HEK293 (cell line): ENCODE data around the gene ISG15.

Experiments
- CTCF ChIA-PET: fragments of 350-600 bp; formaldehyde crosslinking; extraction: SDS; loops from one replicate; lab custom pipeline; 2021; ENCODE audit warnings: antibody characterized with exemption; lab: Yijun Ruan, JAX
- POLR2A ChIA-PET: fragments of 300-600 bp; formaldehyde crosslinking; extraction: SDS; loops from one replicate; lab custom pipeline; 2020; ENCODE audit warnings: antibody characterized with exemption, inconsistent platforms; lab: Yijun Ruan, JAX
- H3K27ac ChIP-seq: fragments of 200-500 bp; sonication (Bioruptor generic); 2 replicates; pipeline ENCODE4 v1.5.1; 2014; ENCODE audit warnings: low read depth, low read length, control low read depth, inconsistent platforms; ENCODE audit errors: extremely low read depth
- H3K36me3 ChIP-seq, 2 experiments: fragments of 200-500 bp in 1 of 2; sonication (Bioruptor generic) in 1 of 2; 1 replicate in 1 of 2; 2 replicates in 1 of 2; pipeline ENCODE4 v1.5.1; 2014 to 2017; ENCODE audit warnings: inconsistent platforms in 2 of 2, low read length in 2 of 2; ENCODE audit not compliant: control insufficient read depth in 2 of 2, insufficient read depth in 1 of 2
- H3K4me1 ChIP-seq: fragments of 200-500 bp; sonication (Bioruptor generic); 2 replicates; pipeline ENCODE4 v1.5.1; 2014; ENCODE audit warnings: mild to moderate bottlenecking, low read length, inconsistent platforms; ENCODE audit not compliant: control insufficient read depth, insufficient read depth
- H3K4me3 ChIP-seq: 2 replicates; pipeline ENCODE4 v1.5.1; 2011; ENCODE audit warnings: low read depth, mild to moderate bottlenecking, control low read depth, low read length, moderate library complexity
- H3K9me3 ChIP-seq: fragments of 200-500 bp; sonication (Bioruptor generic); 2 replicates; pipeline ENCODE4 v1.5.1; 2014; ENCODE audit warnings: low read depth, low read length, inconsistent platforms; ENCODE audit not compliant: control insufficient read depth, insufficient read depth
- GLIS2 ChIP-seq: fragments of 450-650 bp; formaldehyde crosslinking; IDR thresholded peaks from 2 replicates; pipeline ENCODE4 v1.5.1; 2016; ENCODE audit warnings: missing biosample characterization, missing genetic modification characterization
- HOXD13 ChIP-seq: sonication (generic); formaldehyde crosslinking; IDR thresholded peaks from 2 replicates; pipeline ENCODE4 v1.8.0; 2022; ENCODE audit warnings: missing genetic modification reagents, borderline replicate concordance
- KLF8 ChIP-seq: fragments of 450-650 bp; formaldehyde crosslinking; IDR thresholded peaks from 2 replicates; pipeline ENCODE4 v1.5.1; 2016; ENCODE audit warnings: missing biosample characterization, missing genetic modification characterization
- SALL2 ChIP-seq: fragments of 450-650 bp; formaldehyde crosslinking; IDR thresholded peaks from 2 replicates; pipeline ENCODE4 v1.5.0; 2017; ENCODE audit warnings: missing biosample characterization, mild to moderate bottlenecking, missing genetic modification characterization, borderline replicate concordance
- ZFP3 ChIP-seq: fragments of 450-650 bp; formaldehyde crosslinking; IDR thresholded peaks from 2 replicates; pipeline ENCODE4 v1.5.1; 2016; ENCODE audit warnings: low read depth, missing biosample characterization, missing genetic modification characterization
- ZFP37 ChIP-seq: fragments of 450-650 bp; formaldehyde crosslinking; IDR thresholded peaks from 2 replicates; pipeline ENCODE4 v1.5.1; 2016; ENCODE audit warnings: missing biosample characterization, missing genetic modification characterization
- ZNF292 ChIP-seq: fragments of 450-650 bp; formaldehyde crosslinking; IDR thresholded peaks from 2 replicates; pipeline ENCODE4 v1.5.1; 2016; ENCODE audit warnings: low read depth, missing biosample characterization, missing genetic modification characterization, borderline replicate concordance
- ZNF341 ChIP-seq: fragments of 450-650 bp; formaldehyde crosslinking; IDR thresholded peaks from 2 replicates; pipeline ENCODE4; 2016; ENCODE audit warnings: low read depth, missing biosample characterization, missing genetic modification characterization
- ZNF423 ChIP-seq: fragments of 450-650 bp; formaldehyde crosslinking; IDR thresholded peaks from 2 replicates; pipeline ENCODE4 v1.5.1; 2016; ENCODE audit warnings: missing biosample characterization, missing genetic modification characterization
- ZNF426 ChIP-seq: fragments of 450-650 bp; formaldehyde crosslinking; IDR thresholded peaks from 2 replicates; pipeline ENCODE4 v1.5.1; 2017; ENCODE audit warnings: missing biosample characterization, missing genetic modification characterization, mild to moderate bottlenecking, inconsistent platforms, moderate library complexity
- ZNF776 ChIP-seq: fragments of 450-650 bp; formaldehyde crosslinking; IDR thresholded peaks from 2 replicates; pipeline ENCODE4 v1.5.0; 2017; ENCODE audit warnings: missing biosample characterization, missing genetic modification characterization, borderline replicate concordance
- TF ChIP-seq, protein P1 (sequence below): fragments of 450-650 bp; formaldehyde crosslinking; IDR thresholded peaks from 2 replicates; pipeline ENCODE4 v1.5.1; 2016; ENCODE audit warnings: missing biosample characterization, missing genetic modification characterization
- TF ChIP-seq, protein P2 (sequence below): fragments of 450-650 bp; formaldehyde crosslinking; IDR thresholded peaks from 2 replicates; pipeline ENCODE4 v1.5.1; 2016; ENCODE audit warnings: missing biosample characterization, missing genetic modification characterization
- TF ChIP-seq, protein P3 (sequence below): fragments of 450-650 bp; formaldehyde crosslinking; IDR thresholded peaks from 2 replicates; pipeline ENCODE4 v1.5.1; 2016; ENCODE audit warnings: missing biosample characterization, missing genetic modification characterization
- TF ChIP-seq, protein P4 (sequence below): fragments of 450-650 bp; formaldehyde crosslinking; IDR thresholded peaks from 2 replicates; pipeline ENCODE4 v1.5.1; 2016; ENCODE audit warnings: missing biosample characterization, missing genetic modification characterization, borderline replicate concordance
- TF ChIP-seq, protein P5 (sequence below): fragments of 450-650 bp; formaldehyde crosslinking; IDR thresholded peaks from 2 replicates; pipeline ENCODE4 v1.5.1; 2016; ENCODE audit warnings: missing biosample characterization, missing genetic modification characterization
- TF ChIP-seq, protein P6 (sequence below): fragments of 450-650 bp; formaldehyde crosslinking; IDR thresholded peaks from 2 replicates; pipeline ENCODE4 v1.5.1; 2016; ENCODE audit warnings: missing biosample characterization, missing genetic modification characterization
- TF ChIP-seq, protein P7 (sequence below): fragments of 450-650 bp; formaldehyde crosslinking; IDR thresholded peaks from 2 replicates; pipeline ENCODE4; 2016; ENCODE audit warnings: missing biosample characterization, missing genetic modification characterization

Gene ISG15

DNA sequence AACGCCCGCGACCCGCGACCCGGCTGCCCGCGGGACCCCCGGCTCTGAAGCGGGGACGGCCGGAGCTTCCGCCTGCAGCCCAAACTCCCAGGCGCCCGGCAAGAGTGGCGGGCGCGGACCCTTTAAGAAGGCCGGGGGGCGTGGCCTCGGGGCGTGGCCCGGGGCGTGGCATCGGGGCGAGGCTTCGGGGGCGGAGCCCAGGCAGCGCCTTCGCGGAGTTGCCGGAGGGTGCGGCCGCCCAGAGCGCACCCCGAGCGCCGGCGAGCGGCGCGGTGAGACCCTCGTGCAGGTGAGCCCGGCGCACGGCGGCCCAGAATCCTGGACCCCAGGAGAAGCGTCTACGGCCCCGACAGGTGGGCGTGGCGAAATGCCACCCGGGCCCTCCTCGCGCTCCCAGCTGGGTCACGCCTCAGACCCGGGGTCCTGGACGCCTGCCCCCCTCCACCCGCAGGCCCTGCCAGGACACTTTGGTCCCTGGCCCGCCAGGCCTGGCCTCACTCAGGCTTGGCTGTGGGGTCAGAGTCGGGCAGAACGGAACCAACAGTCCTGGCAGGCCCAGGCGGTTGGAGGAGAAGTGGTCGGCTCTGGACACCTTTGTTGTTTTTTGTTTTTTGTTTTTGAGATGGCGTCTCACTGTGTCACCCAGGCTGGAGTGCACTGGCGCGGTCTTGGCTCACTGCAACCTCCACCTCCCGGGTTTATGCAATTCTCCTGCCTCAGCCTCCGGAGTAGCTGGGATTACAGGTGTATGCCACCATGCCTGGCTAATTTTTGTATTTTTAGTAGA, 46.4 kb downstream of the ISG15 start:
- no peaks in the 10 kb centered on the region for H3K9me3 ChIP-seq
- H3K4me1 ChIP-seq, result 0 out of 2 replicates have a peak, but pooled peaks cover 5% of the 10 kb centered on the region
- H3K4me3 ChIP-seq, result peak overlapping the region; percentile 45
- POLR2A ChIA-PET, result interaction anchor here (0.7 to 1.5 kb wide), 6 partner anchors 10 to 90 kb away, joined by 3 to 8 read pairs (median 3); partner anchors contain the start of gene AGRN
- CTCF ChIA-PET, result interaction anchor here (0.5 to 3.6 kb wide), 6 partner anchors 12 to 155 kb away, joined by 3 to 10 read pairs (median 4); no protein-coding TSS in a partner anchor
- peaks cover 0 to 10% of the 10 kb centered on the region in 2 experiments; a peak in 1 of 3 replicates for H3K36me3 ChIP-seq
- H3K27ac ChIP-seq, result no peak overlapping the region; the same call in 1 of the 2 replicates
- TF ChIP-seq, protein P1, sequence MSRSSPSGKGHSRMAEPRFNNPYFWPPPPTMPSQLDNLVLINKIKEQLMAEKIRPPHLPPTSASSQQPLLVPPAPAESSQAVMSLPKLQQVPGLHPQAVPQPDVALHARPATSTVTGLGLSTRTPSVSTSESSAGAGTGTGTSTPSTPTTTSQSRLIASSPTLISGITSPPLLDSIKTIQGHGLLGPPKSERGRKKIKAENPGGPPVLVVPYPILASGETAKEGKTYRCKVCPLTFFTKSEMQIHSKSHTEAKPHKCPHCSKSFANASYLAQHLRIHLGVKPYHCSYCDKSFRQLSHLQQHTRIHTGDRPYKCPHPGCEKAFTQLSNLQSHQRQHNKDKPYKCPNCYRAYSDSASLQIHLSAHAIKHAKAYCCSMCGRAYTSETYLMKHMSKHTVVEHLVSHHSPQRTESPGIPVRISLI (tag by site-specific recombination), result no peak
- TF ChIP-seq, protein P2, sequence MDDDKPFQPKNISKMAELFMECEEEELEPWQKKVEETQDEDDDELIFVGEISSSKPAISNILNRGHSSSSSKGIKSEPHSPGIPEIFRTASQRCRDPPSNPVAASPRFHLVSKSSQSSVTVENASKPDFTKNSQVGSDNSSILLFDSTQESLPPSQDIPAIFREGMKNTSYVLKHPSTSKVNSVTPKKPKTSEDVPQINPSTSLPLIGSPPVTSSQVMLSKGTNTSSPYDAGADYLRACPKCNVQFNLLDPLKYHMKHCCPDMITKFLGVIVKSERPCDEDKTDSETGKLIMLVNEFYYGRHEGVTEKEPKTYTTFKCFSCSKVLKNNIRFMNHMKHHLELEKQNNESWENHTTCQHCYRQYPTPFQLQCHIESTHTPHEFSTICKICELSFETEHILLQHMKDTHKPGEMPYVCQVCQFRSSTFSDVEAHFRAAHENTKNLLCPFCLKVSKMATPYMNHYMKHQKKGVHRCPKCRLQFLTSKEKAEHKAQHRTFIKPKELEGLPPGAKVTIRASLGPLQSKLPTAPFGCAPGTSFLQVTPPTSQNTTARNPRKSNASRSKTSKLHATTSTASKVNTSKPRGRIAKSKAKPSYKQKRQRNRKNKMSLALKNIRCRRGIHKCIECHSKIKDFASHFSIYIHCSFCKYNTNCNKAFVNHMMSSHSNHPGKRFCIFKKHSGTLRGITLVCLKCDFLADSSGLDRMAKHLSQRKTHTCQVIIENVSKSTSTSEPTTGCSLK (tag by site-specific recombination), result no peak
- no peak for TF ChIP-seq ZFP37 (tag by site-specific recombination)
- TF ChIP-seq, protein P3, sequence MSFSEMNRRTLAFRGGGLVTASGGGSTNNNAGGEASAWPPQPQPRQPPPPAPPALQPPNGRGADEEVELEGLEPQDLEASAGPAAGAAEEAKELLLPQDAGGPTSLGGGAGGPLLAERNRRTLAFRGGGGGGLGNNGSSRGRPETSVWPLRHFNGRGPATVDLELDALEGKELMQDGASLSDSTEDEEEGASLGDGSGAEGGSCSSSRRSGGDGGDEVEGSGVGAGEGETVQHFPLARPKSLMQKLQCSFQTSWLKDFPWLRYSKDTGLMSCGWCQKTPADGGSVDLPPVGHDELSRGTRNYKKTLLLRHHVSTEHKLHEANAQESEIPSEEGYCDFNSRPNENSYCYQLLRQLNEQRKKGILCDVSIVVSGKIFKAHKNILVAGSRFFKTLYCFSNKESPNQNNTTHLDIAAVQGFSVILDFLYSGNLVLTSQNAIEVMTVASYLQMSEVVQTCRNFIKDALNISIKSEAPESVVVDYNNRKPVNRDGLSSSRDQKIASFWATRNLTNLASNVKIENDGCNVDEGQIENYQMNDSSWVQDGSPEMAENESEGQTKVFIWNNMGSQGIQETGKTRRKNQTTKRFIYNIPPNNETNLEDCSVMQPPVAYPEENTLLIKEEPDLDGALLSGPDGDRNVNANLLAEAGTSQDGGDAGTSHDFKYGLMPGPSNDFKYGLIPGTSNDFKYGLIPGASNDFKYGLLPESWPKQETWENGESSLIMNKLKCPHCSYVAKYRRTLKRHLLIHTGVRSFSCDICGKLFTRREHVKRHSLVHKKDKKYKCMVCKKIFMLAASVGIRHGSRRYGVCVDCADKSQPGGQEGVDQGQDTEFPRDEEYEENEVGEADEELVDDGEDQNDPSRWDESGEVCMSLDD (tag by site-specific recombination), result peak; percentile 36; the same call in 1 of the 2 replicates
- no peak for TF ChIP-seq ZNF292
- TF ChIP-seq ZNF426, result no peak
- TF ChIP-seq, protein P4, sequence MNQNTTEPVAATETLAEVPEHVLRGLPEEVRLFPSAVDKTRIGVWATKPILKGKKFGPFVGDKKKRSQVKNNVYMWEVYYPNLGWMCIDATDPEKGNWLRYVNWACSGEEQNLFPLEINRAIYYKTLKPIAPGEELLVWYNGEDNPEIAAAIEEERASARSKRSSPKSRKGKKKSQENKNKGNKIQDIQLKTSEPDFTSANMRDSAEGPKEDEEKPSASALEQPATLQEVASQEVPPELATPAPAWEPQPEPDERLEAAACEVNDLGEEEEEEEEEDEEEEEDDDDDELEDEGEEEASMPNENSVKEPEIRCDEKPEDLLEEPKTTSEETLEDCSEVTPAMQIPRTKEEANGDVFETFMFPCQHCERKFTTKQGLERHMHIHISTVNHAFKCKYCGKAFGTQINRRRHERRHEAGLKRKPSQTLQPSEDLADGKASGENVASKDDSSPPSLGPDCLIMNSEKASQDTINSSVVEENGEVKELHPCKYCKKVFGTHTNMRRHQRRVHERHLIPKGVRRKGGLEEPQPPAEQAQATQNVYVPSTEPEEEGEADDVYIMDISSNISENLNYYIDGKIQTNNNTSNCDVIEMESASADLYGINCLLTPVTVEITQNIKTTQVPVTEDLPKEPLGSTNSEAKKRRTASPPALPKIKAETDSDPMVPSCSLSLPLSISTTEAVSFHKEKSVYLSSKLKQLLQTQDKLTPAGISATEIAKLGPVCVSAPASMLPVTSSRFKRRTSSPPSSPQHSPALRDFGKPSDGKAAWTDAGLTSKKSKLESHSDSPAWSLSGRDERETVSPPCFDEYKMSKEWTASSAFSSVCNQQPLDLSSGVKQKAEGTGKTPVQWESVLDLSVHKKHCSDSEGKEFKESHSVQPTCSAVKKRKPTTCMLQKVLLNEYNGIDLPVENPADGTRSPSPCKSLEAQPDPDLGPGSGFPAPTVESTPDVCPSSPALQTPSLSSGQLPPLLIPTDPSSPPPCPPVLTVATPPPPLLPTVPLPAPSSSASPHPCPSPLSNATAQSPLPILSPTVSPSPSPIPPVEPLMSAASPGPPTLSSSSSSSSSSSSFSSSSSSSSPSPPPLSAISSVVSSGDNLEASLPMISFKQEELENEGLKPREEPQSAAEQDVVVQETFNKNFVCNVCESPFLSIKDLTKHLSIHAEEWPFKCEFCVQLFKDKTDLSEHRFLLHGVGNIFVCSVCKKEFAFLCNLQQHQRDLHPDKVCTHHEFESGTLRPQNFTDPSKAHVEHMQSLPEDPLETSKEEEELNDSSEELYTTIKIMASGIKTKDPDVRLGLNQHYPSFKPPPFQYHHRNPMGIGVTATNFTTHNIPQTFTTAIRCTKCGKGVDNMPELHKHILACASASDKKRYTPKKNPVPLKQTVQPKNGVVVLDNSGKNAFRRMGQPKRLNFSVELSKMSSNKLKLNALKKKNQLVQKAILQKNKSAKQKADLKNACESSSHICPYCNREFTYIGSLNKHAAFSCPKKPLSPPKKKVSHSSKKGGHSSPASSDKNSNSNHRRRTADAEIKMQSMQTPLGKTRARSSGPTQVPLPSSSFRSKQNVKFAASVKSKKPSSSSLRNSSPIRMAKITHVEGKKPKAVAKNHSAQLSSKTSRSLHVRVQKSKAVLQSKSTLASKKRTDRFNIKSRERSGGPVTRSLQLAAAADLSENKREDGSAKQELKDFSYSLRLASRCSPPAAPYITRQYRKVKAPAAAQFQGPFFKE (tag by site-specific recombination), result no peak
- TF ChIP-seq HOXD13, result no peak
- TF ChIP-seq GLIS2 (tag by site-specific recombination), result peak; percentile 12; the same call in 1 of the 2 replicates
- TF ChIP-seq, protein P5, sequence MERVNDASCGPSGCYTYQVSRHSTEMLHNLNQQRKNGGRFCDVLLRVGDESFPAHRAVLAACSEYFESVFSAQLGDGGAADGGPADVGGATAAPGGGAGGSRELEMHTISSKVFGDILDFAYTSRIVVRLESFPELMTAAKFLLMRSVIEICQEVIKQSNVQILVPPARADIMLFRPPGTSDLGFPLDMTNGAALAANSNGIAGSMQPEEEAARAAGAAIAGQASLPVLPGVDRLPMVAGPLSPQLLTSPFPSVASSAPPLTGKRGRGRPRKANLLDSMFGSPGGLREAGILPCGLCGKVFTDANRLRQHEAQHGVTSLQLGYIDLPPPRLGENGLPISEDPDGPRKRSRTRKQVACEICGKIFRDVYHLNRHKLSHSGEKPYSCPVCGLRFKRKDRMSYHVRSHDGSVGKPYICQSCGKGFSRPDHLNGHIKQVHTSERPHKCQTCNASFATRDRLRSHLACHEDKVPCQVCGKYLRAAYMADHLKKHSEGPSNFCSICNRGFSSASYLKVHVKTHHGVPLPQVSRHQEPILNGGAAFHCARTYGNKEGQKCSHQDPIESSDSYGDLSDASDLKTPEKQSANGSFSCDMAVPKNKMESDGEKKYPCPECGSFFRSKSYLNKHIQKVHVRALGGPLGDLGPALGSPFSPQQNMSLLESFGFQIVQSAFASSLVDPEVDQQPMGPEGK (tag by site-specific recombination), result 0 out of 2 replicates have a peak, but pooled peaks have one; percentile 33
- no peak for TF ChIP-seq ZNF341 (tag by site-specific recombination)
- TF ChIP-seq KLF8 (tag by site-specific recombination), result peak; percentile 65; the same call in 1 of the 2 replicates
- TF ChIP-seq ZFP3 (tag by site-specific recombination), result no peak
- TF ChIP-seq, protein P6, sequence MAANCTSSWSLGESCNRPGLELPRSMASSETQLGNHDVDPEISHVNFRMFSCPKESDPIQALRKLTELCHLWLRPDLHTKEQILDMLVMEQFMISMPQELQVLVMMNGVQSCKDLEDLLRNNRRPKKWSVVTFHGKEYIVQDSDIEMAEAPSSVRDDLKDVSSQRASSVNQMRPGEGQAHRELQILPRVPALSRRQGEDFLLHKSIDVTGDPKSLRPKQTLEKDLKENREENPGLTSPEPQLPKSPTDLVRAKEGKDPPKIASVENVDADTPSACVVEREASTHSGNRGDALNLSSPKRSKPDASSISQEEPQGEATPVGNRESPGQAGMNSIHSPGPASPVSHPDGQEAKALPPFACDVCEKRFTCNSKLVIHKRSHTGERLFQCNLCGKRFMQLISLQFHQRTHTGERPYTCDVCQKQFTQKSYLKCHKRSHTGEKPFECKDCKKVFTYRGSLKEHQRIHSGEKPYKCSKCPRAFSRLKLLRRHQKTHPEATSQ (tag by site-specific recombination), result no peak
- TF ChIP-seq SALL2, result no peak
- TF ChIP-seq, protein P7, sequence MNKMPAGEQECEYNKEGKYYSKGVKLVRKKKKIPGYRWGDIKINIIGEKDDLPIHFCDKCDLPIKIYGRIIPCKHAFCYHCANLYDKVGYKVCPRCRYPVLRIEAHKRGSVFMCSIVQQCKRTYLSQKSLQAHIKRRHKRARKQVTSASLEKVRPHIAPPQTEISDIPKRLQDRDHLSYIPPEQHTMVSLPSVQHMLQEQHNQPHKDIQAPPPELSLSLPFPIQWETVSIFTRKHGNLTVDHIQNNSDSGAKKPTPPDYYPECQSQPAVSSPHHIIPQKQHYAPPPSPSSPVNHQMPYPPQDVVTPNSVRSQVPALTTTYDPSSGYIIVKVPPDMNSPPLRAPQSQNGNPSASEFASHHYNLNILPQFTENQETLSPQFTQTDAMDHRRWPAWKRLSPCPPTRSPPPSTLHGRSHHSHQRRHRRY, result no peak
- TF ChIP-seq ZNF423 (tag by site-specific recombination), result 0 out of 2 replicates have a peak, but pooled peaks have one; percentile 12
- no peak for TF ChIP-seq ZNF776
